RWPE1 (cell line): ENCODE measurements around the gene NDUFV3.

Experiments
- CTCF ChIA-PET: fragments of 350-600 bp; sonication (Branson Sonifier 250); formaldehyde crosslinking; extraction: SDS; loops from one replicate; lab custom pipeline; 2021; lab: Yijun Ruan, JAX
- POLR2A ChIA-PET: fragments of 400-600 bp; formaldehyde crosslinking; extraction: SDS; loops from one replicate; lab custom pipeline; 2020; ENCODE audit warnings: antibody characterized with exemption; ENCODE audit not compliant: low non-redundant PET; lab: Yijun Ruan, JAX
- DNase-seq: peaks from one replicate; pipeline ENCODE4 v3.0.0; 2012; ENCODE audit warnings: low spot score
- H3K27ac ChIP-seq: fragments of 450-650 bp; 2 replicates; pipeline ENCODE4 v1.5.1; 2017
- CTCF ChIP-seq: fragments of 450-650 bp; conservative IDR thresholded peaks from 2 replicates; pipeline ENCODE4 v1.5.1; 2017; ENCODE audit warnings: low read depth, mild to moderate bottlenecking

Gene NDUFV3

DNA sequence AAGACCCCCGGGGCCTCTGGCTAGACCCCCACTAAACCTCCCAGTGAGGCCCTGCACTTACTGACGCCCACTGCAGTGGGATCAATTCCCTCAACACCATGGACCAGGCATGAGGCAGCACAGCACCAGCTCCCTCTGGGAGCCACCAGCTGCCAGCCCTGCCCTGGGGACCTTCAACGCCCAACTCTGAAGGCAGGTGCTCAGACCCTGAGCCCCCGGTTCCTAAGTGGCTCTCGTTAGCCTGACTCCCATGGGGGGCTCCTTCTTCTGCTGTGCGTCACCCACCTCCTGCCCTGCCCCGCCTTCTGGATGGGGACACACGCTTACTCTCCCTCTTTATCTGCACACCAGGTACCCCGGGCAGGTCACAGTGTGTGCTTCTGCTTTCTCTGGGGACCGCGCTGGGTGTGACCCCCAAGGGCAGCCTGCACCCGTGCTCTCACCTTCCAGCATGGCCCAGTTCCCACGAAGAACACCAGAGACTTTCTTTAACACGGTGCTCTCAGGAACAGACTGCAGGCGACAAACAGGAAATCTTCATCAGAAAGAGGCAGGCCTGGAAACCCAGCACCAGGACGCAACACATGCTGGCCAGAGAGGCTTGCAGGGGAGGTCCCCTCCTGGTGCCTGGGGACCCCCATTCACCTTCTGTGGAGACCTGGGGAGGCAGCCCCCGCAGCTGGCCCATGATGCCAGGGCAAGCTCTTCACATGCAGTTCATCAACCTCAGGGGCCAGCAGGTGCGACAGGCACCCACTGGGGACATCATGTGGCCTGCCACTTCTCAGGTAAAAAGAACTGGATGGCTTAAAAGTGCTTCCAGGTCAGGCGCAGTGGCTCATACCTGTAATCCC is 41.1 kb upstream of the NDUFV3 start:
- POLR2A ChIA-PET = no interaction called here
- CTCF ChIA-PET = interaction anchor here (1.2 to 1.3 kb wide), 2 partner anchors 259 kb away, joined by 3 read pairs; no protein-coding TSS in a partner anchor
- H3K27ac ChIP-seq = no peak overlapping the region

GRCh38 chr21:42852925-42853570 is 40.1 kb upstream of the NDUFV3 start:
- H3K27ac ChIP-seq = no peak overlapping the region
- no peak for TF ChIP-seq CTCF
- CTCF ChIA-PET = interaction anchor here (1.2 kb wide), 1 partner anchor 260 kb away, joined by 3 read pairs; no protein-coding TSS in a partner anchor
- POLR2A ChIA-PET = no interaction called here
- no peak for DNase-seq

More for the DNA sequence above, 41.1 kb upstream of the NDUFV3 start:
- no peak for TF ChIP-seq CTCF
- no peak for DNase-seq

DNA sequence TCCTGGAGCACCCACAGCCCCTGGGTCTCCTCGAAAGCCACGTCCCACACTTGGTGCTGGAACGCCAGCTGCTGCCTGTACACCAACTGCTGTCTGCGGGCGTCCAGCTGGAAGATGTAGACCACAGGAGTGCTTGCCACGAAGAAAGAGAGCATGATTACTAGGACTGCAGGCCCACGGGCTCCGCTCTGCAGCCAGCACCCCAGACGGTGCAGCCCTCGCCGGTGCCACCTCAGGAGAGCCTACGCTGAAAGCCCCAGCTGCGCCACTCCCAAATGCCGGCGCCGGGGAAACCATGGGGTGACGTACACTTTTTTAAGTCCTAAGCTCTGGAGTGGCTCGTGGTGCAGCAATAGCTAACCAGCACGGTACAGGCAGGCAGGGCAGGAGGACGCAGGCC is 39.5 kb upstream of the NDUFV3 start:
- ChIA-PET CTCF (interaction anchor here (1.2 kb wide), 1 partner anchor 261 kb away, joined by 3 read pairs; no protein-coding TSS in a partner anchor), POLR2A (no interaction called here)
- no peak for DNase-seq
- no peak for TF ChIP-seq CTCF
- H3K27ac ChIP-seq = no peak overlapping the region

- no peak for TF ChIP-seq CTCF
- DNase-seq = no peak
- POLR2A ChIA-PET = no interaction called here
- no peak overlapping the region for H3K27ac ChIP-seq
- CTCF ChIA-PET = no interaction called here
These were observed 38.7 kb upstream of the NDUFV3 start for GRCh38 chr21:42854246-42855010.

- POLR2A ChIA-PET = no interaction called here
- TF ChIP-seq CTCF = no peak
- CTCF ChIA-PET = interaction anchor here (0.7 kb wide), 1 partner anchor 154 kb away, joined by 7 read pairs; no protein-coding TSS in a partner anchor
- no peak for DNase-seq
- H3K27ac ChIP-seq = 0 out of 2 replicates have a peak overlapping the region, but pooled peaks have one; percentile 4
These were observed 37.8 kb upstream of the NDUFV3 start for GRCh38 chr21:42855171-42855936.
